Dendritic cell treated with granulocyte-macrophage colony-stimulating factor and Interleukin-4, amounts not matched to agents 40 ng/mL and 50 ng/mL, for 4 days (primary cell): ENCODE data around the gene MYO1D.
"Not testable (repeated sequence)": the region's sequence is repeated elsewhere in the genome, so short reads cannot be mapped to it uniquely, and the experiment has no call there.

Experiments
- H3K27ac Mint-ChIP-seq: one replicate; pipeline ENCODE4 v1.8.0; 2022; ENCODE audit warnings: mild to moderate bottlenecking, mixed read lengths
- H3K27me3 Mint-ChIP-seq: one replicate; pipeline ENCODE4 v1.8.0; 2022; ENCODE audit warnings: mild to moderate bottlenecking, mixed read lengths
- H3K36me3 Mint-ChIP-seq: one replicate; pipeline ENCODE4 v1.8.0; 2022; ENCODE audit warnings: low read depth, mixed read lengths
- H3K4me1 Mint-ChIP-seq: one replicate; pipeline ENCODE4 v1.8.0; 2022; ENCODE audit warnings: low read depth, mixed read lengths
- H3K4me3 Mint-ChIP-seq: one replicate; pipeline ENCODE4 v1.8.0; 2022; ENCODE audit warnings: mild to moderate bottlenecking, moderate library complexity, mixed read lengths
- H3K9me3 Mint-ChIP-seq: one replicate; pipeline ENCODE4 v1.8.0; 2022; ENCODE audit warnings: mixed read lengths
- intact Hi-C: fragments of 100-400 bp; cut with micrococcal nuclease; formaldehyde crosslinking; loops from one replicate; pipeline ENCODE4 v1.15.0; 2022

Gene MYO1D

GRCh38 chr17:32909787-32910369 lies 33.0 kb upstream of the MYO1D start:
- peaks cover 11% of the 10 kb centered on the region for H3K27me3 Mint-ChIP-seq
- no peaks in the 10 kb centered on the region for H3K4me1 Mint-ChIP-seq
- no peaks in the 10 kb centered on the region for H3K9me3 Mint-ChIP-seq
- no peak overlapping the region for H3K27ac Mint-ChIP-seq
- no peaks in the 10 kb centered on the region for H3K36me3 Mint-ChIP-seq
- intact Hi-C loops = loop anchor here (1.0 kb wide), 1 partner anchor 127 kb away; no protein-coding TSS in a partner anchor
- no peak overlapping the region for H3K4me3 Mint-ChIP-seq

GRCh38 chr17:32907583-32907982 lies 30.7 kb upstream of the MYO1D start:
- no peaks in the 10 kb centered on the region for H3K36me3 Mint-ChIP-seq
- intact Hi-C loops = no loop called here
- no peak overlapping the region for H3K4me3 Mint-ChIP-seq
- peaks cover 17% of the 10 kb centered on the region for H3K27me3 Mint-ChIP-seq
- H3K9me3 Mint-ChIP-seq = no peaks in the 10 kb centered on the region
- H3K4me1 Mint-ChIP-seq = no peaks in the 10 kb centered on the region
- no peak overlapping the region for H3K27ac Mint-ChIP-seq

GRCh38 chr17:32904891-32905290 lies 28.0 kb upstream of the MYO1D start:
- intact Hi-C loops = no loop called here
- H3K27ac Mint-ChIP-seq = no peak overlapping the region
- no peaks in the 10 kb centered on the region for H3K9me3 Mint-ChIP-seq
- H3K4me3 Mint-ChIP-seq = no peak overlapping the region
- no peaks in the 10 kb centered on the region for H3K36me3 Mint-ChIP-seq
- H3K4me1 Mint-ChIP-seq = no peaks in the 10 kb centered on the region
- H3K27me3 Mint-ChIP-seq = peaks cover 15% of the 10 kb centered on the region

GRCh38 chr17:32903774-32904673 lies 27.1 kb upstream of the MYO1D start:
- Mint-ChIP-seq H3K27me3 (peaks cover 15% of the 10 kb centered on the region), H3K9me3 (no peaks in the 10 kb centered on the region), H3K4me1 (no peaks in the 10 kb centered on the region), H3K36me3 (no peaks in the 10 kb centered on the region), H3K27ac (no peak overlapping the region), H3K4me3 (no peak overlapping the region)
- intact Hi-C loops = no loop called here

- H3K4me1 Mint-ChIP-seq = no peaks in the 10 kb centered on the region
- no peaks in the 10 kb centered on the region for H3K9me3 Mint-ChIP-seq
- intact Hi-C loops = no loop called here
- peaks cover 15% of the 10 kb centered on the region for H3K27me3 Mint-ChIP-seq
- no peak overlapping the region for H3K4me3 Mint-ChIP-seq
- no peak overlapping the region for H3K27ac Mint-ChIP-seq
- no peaks in the 10 kb centered on the region for H3K36me3 Mint-ChIP-seq
These were observed 24.8 kb upstream of the MYO1D start for GRCh38 chr17:32901743-32902142.

DNA sequence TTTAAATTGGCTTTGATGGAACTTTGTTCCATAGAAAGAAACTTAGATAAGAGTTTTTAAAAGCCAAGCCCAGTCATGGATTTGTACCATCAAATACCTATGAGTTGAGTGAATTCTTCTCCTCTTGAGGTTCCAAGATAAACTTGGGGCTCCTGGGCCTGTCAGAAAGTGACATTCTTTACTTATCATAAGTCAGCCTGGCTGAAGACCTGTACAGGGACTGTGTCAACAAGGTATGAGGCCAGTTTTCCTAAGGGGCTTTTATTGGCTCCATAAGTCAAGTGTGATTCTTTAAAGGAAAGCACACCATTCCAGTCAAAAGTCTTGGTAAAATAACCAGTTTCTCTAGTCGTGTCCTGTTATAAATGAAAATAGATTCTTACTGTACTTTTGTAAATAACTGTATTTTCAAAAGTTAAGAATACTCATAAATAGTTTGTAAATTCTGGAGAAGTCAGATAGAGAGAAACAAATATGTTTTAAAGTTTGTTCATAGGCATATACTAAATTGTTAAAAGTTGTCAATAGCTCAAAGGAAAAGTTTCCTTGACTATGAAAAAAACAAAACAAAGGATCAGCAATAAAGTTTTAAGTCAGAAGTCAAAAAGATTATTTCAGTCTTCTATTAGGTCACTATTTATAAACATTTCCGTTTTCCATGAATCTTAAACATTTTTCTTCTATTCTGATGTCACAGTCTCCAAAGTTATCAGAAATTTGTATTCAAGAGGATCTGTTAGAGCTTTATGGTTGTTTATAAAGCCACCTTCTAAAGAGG lies 22.5 kb upstream of the MYO1D start:
- intact Hi-C loops = no loop called here
- Mint-ChIP-seq H3K4me3 (no peak overlapping the region), H3K27ac (no peak overlapping the region)

GRCh38 chr17:32896647-32897258 lies 19.8 kb upstream of the MYO1D start:
- Mint-ChIP-seq H3K4me3 (no peak overlapping the region), H3K4me1 (no peaks in the 10 kb centered on the region), H3K36me3 (no peaks in the 10 kb centered on the region), H3K27ac (no peak overlapping the region), H3K9me3 (no peaks in the 10 kb centered on the region), H3K27me3 (no peaks in the 10 kb centered on the region)
- intact Hi-C loops = no loop called here

More for the DNA sequence above, 22.5 kb upstream of the MYO1D start:
- no peaks in the 10 kb centered on the region for H3K9me3 Mint-ChIP-seq
- H3K36me3 Mint-ChIP-seq = no peaks in the 10 kb centered on the region
- H3K27me3 Mint-ChIP-seq = peaks cover 8% of the 10 kb centered on the region
- H3K4me1 Mint-ChIP-seq = no peaks in the 10 kb centered on the region

- Mint-ChIP-seq H3K9me3 (no peaks in the 10 kb centered on the region), H3K27me3 (no peaks in the 10 kb centered on the region), H3K27ac (no peak overlapping the region), H3K4me3 (no peak overlapping the region), H3K36me3 (no peaks in the 10 kb centered on the region), H3K4me1 (no peaks in the 10 kb centered on the region)
- intact Hi-C loops = no loop called here
These were observed 17.3 kb upstream of the MYO1D start for GRCh38 chr17:32894245-32894644.

GRCh38 chr17:32887410-32887809 lies 10.5 kb upstream of the MYO1D start:
- not testable (repeated sequence) for H3K27me3 Mint-ChIP-seq, H3K36me3 Mint-ChIP-seq, H3K4me3 Mint-ChIP-seq

DNA sequence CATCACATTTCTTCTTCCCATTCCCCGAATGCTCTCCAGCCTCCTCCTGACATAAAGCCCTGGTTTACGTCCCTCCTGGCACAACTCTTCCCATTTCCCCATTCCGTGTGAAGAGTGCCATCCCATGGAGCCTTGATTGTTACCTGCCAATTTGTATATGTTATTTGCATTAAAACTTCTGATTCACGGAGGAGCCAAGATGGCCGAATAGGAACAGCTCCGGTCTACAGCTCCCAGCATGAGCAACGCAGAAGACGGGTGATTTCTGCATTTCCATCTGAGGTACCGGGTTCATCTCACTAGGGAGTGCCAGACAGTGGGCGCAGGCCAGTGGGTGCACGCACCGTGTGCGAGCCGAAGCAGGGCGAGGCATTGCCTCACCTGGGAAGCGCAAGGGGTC lies 10.0 kb upstream of the MYO1D start:
- intact Hi-C loops, H3K4me1 Mint-ChIP-seq, H3K9me3 Mint-ChIP-seq, H3K36me3 Mint-ChIP-seq, H3K4me3 Mint-ChIP-seq, H3K27ac Mint-ChIP-seq: not testable (repeated sequence)
- H3K27me3 Mint-ChIP-seq = peaks cover 12% of the 10 kb centered on the region

More at GRCh38 chr17:32887410-32887809, 10.5 kb upstream of the MYO1D start:
- intact Hi-C loops, H3K27ac Mint-ChIP-seq, H3K4me1 Mint-ChIP-seq, H3K9me3 Mint-ChIP-seq: not testable (repeated sequence)

DNA sequence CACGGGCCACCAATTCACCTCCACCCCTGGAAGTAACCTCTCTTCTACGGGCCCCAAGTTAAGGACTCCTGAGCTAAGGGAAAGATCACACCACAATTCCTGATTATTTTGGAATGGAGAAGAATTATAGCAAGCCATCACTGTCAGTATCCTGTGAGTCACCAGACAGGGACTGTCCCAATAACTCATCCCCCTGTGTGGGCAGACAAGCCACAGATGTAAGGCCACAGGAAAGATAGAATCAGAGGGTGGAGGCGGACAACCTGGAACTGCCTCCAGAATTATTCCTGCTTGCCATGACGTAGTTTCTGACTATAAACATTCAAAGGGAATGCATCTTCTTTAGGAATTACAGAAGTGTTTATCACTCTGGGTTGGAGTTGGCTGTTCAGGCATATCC lies 5.8 kb upstream of the MYO1D start:
- H3K4me1 Mint-ChIP-seq = peaks cover 5% of the 10 kb centered on the region
- H3K36me3 Mint-ChIP-seq = no peaks in the 10 kb centered on the region
- peaks cover 38% of the 10 kb centered on the region for H3K27me3 Mint-ChIP-seq
- H3K27ac Mint-ChIP-seq = no peak overlapping the region
- H3K9me3 Mint-ChIP-seq = no peaks in the 10 kb centered on the region
- intact Hi-C loops = no loop called here
- H3K4me3 Mint-ChIP-seq = no peak overlapping the region

DNA sequence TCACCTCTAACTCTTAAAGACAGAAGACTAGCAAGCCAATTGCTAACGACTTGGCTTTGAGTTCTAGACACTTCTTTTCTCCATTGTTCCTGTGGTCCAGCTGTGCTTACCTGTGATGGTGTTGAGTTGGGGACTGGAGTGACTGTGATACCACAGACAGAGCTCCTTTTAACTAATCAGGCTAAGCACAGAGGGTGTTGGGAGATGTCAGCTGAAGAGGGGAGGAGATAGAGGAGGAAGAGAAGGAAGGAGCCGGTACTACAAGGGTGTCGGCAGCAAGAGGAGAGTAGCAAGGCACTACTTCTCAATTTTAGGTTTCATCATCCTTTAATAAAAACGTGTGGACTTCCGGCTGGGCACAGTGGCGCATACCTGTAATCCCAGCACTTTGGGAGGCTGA lies 5.1 kb upstream of the MYO1D start:
- H3K27ac Mint-ChIP-seq = no peak overlapping the region
- peaks cover 5% of the 10 kb centered on the region for H3K4me1 Mint-ChIP-seq
- no peak overlapping the region for H3K4me3 Mint-ChIP-seq
- peaks cover 38% of the 10 kb centered on the region for H3K27me3 Mint-ChIP-seq
- intact Hi-C loops = no loop called here
- no peaks in the 10 kb centered on the region for H3K9me3 Mint-ChIP-seq
- H3K36me3 Mint-ChIP-seq = no peaks in the 10 kb centered on the region

- no peaks in the 10 kb centered on the region for H3K9me3 Mint-ChIP-seq
- H3K27me3 Mint-ChIP-seq = peaks cover 45% of the 10 kb centered on the region
- intact Hi-C loops = no loop called here
- H3K36me3 Mint-ChIP-seq = no peaks in the 10 kb centered on the region
- H3K4me3 Mint-ChIP-seq = no peak overlapping the region
- no peak overlapping the region for H3K27ac Mint-ChIP-seq
- peaks cover 11% of the 10 kb centered on the region for H3K4me1 Mint-ChIP-seq
These were observed 3.9 kb upstream of the MYO1D start for GRCh38 chr17:32880671-32881453.
